ENCODE results near the gene BRD3OS. TPM values are rescaled to one million over a fixed set of nuclear protein-coding genes. Genes with fewer than 3 reads are reported as not detected.

BRD3OS gene
- total and polyA plus RNA-seq, 2 experiments from 2014 or later = 9.2 to 16.0 TPM

DNA sequence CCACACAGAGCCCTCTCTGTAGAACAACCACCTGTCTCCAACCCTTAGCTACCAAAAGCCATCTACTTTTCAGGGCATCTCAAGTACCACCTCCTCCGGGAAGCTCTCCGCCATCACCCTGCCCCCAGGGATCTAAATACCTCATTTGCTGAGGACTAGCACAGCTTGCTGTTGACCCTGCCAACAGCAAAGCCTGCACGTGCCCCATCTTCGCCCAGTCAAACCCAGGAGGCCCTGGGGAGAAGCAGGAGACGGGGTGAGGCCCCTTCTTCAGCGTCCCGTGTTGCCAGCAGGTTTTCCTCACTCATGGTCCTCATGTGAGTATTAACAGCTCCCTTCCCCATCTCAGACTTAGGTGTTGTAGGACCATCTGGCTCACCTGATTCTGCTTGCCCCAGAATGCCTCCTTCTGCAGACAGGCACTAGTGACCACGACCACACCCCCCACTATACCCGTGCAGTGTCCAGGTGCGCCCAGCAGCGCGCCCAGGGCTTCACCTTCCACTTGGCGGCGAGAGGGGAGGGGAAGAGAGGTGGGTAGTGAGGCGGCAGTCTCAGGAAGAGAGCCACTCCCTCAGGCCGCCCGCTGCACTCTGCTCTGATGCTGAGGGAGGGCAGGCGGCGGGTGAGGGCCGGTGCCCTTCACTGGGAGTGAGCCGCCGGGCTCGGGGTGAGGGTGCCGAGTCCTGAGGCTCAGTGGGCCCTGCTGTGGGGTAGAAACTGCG is 44.3 kb upstream of the BRD3OS start:
- Mint-ChIP-seq H3K27me3 (ENCODE audit: insufficient read depth, low read depth, poor library complexity) (peaks cover 10% of the 10 kb centered on the region), H3K36me3 (ENCODE audit: low read depth) (no peaks in the 10 kb centered on the region; the same call in 2 of the 3 replicates), H3K4me3 (no peak overlapping the region; the same call in 2 of the 3 replicates), H3K4me1 (peaks cover 35% of the 10 kb centered on the region), H3K27ac (peak overlapping the region; percentile 45; the same call in 1 of the 2 replicates), H3K9me3 (no peaks in the 10 kb centered on the region)
- Histone ChIP-seq H3K4me1 (ENCODE audit: insufficient read depth) (no peaks in the 10 kb centered on the region), H4K20me1 (replicated peaks; ENCODE audit: insufficient read depth) (peaks cover 12% of the 10 kb centered on the region), H3K27ac (ENCODE audit: low read depth) (no peak overlapping the region), H3K4me2 (no peak overlapping the region), H3K9me2 (ENCODE audit: insufficient read depth) (no peaks in the 10 kb centered on the region), H3K79me2 (replicated peaks; ENCODE audit: insufficient read depth) (peaks cover 98% of the 10 kb centered on the region), H3K27me3 (ENCODE audit: insufficient read depth) (no peaks in the 10 kb centered on the region), H3F3A (replicated peaks; ENCODE audit: low read depth) (no peaks in the 10 kb centered on the region), H3K4me3 (no peak overlapping the region), H2AFZ (no peak overlapping the region), H3K36me3 (ENCODE audit: insufficient read depth) (no peaks in the 10 kb centered on the region)
- no peak for TF ChIP-seq ZNF331 (CRISPR knock-in tag; IDR thresholded peaks at IDR 0.05; ENCODE audit: low read depth)
- no peak for TF ChIP-seq JUNB (IDR thresholded peaks at IDR 0.05; ENCODE audit: unreplicated experiment)
- TF ChIP-seq, protein P1, sequence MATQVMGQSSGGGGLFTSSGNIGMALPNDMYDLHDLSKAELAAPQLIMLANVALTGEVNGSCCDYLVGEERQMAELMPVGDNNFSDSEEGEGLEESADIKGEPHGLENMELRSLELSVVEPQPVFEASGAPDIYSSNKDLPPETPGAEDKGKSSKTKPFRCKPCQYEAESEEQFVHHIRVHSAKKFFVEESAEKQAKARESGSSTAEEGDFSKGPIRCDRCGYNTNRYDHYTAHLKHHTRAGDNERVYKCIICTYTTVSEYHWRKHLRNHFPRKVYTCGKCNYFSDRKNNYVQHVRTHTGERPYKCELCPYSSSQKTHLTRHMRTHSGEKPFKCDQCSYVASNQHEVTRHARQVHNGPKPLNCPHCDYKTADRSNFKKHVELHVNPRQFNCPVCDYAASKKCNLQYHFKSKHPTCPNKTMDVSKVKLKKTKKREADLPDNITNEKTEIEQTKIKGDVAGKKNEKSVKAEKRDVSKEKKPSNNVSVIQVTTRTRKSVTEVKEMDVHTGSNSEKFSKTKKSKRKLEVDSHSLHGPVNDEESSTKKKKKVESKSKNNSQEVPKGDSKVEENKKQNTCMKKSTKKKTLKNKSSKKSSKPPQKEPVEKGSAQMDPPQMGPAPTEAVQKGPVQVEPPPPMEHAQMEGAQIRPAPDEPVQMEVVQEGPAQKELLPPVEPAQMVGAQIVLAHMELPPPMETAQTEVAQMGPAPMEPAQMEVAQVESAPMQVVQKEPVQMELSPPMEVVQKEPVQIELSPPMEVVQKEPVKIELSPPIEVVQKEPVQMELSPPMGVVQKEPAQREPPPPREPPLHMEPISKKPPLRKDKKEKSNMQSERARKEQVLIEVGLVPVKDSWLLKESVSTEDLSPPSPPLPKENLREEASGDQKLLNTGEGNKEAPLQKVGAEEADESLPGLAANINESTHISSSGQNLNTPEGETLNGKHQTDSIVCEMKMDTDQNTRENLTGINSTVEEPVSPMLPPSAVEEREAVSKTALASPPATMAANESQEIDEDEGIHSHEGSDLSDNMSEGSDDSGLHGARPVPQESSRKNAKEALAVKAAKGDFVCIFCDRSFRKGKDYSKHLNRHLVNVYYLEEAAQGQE (IDR thresholded peaks at IDR 0.05; ENCODE audit: unreplicated experiment) = no peak
- TF ChIP-seq ZNF114 (CRISPR knock-in tag; IDR thresholded peaks at IDR 0.05) = no peak
- TF ChIP-seq CREB1 (CRISPR knock-in tag; IDR thresholded peaks at IDR 0.05; ENCODE audit: low read depth) = no peak
- TF ChIP-seq EZH2 (IDR thresholded peaks at IDR 0.05; ENCODE audit: low read depth, unreplicated experiment) = no peak
- TF ChIP-seq POLR2AphosphoS5 (IDR thresholded peaks at IDR 0.05; ENCODE audit: low read depth) = no peak
- no peak for TF ChIP-seq EZH2phosphoT487 (IDR thresholded peaks at IDR 0.05; ENCODE audit: unreplicated experiment)
- no peak for TF ChIP-seq NANOG (IDR thresholded peaks at IDR 0.05; ENCODE audit: borderline replicate concordance)
- TF ChIP-seq, protein P2, sequence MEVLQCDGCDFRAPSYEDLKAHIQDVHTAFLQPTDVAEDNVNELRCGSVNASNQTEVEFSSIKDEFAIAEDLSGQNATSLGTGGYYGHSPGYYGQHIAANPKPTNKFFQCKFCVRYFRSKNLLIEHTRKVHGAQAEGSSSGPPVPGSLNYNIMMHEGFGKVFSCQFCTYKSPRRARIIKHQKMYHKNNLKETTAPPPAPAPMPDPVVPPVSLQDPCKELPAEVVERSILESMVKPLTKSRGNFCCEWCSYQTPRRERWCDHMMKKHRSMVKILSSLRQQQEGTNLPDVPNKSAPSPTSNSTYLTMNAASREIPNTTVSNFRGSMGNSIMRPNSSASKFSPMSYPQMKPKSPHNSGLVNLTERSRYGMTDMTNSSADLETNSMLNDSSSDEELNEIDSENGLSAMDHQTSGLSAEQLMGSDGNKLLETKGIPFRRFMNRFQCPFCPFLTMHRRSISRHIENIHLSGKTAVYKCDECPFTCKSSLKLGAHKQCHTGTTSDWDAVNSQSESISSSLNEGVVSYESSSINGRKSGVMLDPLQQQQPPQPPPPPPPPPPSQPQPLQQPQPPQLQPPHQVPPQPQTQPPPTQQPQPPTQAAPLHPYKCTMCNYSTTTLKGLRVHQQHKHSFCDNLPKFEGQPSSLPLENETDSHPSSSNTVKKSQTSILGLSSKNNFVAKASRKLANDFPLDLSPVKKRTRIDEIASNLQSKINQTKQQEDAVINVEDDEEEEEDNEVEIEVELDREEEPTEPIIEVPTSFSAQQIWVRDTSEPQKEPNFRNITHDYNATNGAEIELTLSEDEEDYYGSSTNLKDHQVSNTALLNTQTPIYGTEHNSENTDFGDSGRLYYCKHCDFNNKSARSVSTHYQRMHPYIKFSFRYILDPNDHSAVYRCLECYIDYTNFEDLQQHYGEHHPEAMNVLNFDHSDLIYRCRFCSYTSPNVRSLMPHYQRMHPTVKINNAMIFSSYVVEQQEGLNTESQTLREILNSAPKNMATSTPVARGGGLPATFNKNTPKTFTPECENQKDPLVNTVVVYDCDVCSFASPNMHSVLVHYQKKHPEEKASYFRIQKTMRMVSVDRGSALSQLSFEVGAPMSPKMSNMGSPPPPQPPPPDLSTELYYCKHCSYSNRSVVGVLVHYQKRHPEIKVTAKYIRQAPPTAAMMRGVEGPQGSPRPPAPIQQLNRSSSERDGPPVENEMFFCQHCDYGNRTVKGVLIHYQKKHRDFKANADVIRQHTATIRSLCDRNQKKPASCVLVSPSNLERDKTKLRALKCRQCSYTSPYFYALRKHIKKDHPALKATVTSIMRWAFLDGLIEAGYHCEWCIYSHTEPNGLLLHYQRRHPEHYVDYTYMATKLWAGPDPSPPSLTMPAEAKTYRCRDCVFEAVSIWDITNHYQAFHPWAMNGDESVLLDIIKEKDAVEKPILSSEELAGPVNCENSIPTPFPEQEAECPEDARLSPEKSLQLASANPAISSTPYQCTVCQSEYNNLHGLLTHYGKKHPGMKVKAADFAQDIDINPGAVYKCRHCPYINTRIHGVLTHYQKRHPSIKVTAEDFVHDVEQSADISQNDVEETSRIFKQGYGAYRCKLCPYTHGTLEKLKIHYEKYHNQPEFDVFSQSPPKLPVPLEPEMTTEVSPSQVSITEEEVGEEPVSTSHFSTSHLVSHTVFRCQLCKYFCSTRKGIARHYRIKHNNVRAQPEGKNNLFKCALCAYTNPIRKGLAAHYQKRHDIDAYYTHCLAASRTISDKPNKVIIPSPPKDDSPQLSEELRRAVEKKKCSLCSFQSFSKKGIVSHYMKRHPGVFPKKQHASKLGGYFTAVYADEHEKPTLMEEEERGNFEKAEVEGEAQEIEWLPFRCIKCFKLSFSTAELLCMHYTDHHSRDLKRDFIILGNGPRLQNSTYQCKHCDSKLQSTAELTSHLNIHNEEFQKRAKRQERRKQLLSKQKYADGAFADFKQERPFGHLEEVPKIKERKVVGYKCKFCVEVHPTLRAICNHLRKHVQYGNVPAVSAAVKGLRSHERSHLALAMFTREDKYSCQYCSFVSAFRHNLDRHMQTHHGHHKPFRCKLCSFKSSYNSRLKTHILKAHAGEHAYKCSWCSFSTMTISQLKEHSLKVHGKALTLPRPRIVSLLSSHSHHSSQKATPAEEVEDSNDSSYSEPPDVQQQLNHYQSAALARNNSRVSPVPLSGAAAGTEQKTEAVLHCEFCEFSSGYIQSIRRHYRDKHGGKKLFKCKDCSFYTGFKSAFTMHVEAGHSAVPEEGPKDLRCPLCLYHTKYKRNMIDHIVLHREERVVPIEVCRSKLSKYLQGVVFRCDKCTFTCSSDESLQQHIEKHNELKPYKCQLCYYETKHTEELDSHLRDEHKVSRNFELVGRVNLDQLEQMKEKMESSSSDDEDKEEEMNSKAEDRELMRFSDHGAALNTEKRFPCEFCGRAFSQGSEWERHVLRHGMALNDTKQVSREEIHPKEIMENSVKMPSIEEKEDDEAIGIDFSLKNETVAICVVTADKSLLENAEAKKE (CRISPR knock-in tag; IDR thresholded peaks at IDR 0.05) = no peak
- TF ChIP-seq, protein P3, sequence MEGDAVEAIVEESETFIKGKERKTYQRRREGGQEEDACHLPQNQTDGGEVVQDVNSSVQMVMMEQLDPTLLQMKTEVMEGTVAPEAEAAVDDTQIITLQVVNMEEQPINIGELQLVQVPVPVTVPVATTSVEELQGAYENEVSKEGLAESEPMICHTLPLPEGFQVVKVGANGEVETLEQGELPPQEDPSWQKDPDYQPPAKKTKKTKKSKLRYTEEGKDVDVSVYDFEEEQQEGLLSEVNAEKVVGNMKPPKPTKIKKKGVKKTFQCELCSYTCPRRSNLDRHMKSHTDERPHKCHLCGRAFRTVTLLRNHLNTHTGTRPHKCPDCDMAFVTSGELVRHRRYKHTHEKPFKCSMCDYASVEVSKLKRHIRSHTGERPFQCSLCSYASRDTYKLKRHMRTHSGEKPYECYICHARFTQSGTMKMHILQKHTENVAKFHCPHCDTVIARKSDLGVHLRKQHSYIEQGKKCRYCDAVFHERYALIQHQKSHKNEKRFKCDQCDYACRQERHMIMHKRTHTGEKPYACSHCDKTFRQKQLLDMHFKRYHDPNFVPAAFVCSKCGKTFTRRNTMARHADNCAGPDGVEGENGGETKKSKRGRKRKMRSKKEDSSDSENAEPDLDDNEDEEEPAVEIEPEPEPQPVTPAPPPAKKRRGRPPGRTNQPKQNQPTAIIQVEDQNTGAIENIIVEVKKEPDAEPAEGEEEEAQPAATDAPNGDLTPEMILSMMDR (conservative IDR thresholded peaks at IDR 0.05; ENCODE audit: low read depth in 2 of 2) = no peak
- TF ChIP-seq, protein P4, sequence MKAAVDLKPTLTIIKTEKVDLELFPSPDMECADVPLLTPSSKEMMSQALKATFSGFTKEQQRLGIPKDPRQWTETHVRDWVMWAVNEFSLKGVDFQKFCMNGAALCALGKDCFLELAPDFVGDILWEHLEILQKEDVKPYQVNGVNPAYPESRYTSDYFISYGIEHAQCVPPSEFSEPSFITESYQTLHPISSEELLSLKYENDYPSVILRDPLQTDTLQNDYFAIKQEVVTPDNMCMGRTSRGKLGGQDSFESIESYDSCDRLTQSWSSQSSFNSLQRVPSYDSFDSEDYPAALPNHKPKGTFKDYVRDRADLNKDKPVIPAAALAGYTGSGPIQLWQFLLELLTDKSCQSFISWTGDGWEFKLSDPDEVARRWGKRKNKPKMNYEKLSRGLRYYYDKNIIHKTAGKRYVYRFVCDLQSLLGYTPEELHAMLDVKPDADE (IDR thresholded peaks at IDR 0.05) = no peak
- TF ChIP-seq STAT1 (IDR thresholded peaks at IDR 0.05; ENCODE audit: unreplicated experiment) = no peak
- no peak for ATAC-seq
- no peak for DNase-seq (ENCODE audit: low spot score)
